ENCODE results near the gene NCBP3.

The NCBP3 gene

GRCh38 chr17:3771140-3771539 lies 74.9 kb downstream of the NCBP3 start:
- no peak for TF ChIP-seq CTCF (IDR thresholded peaks at IDR 0.05; ENCODE audit: low read depth, low read length)
- H3K36me3 ChIP-seq = no peaks in the 10 kb centered on the region
- no peaks in the 10 kb centered on the region for H3K27me3 ChIP-seq (ENCODE audit: insufficient read depth, low read depth, severe bottlenecking)
- H3K9me3 ChIP-seq (ENCODE audit: severe bottlenecking) = no peaks in the 10 kb centered on the region
- peak overlapping the region; percentile 63; the same call in 1 of the 2 replicates for H3K27ac ChIP-seq
- DNase-seq = peak; percentile 80
- peak overlapping the region; percentile 36; the same call in 1 of the 2 replicates for H3K4me3 ChIP-seq (ENCODE audit: low read depth, low read length)

DNA sequence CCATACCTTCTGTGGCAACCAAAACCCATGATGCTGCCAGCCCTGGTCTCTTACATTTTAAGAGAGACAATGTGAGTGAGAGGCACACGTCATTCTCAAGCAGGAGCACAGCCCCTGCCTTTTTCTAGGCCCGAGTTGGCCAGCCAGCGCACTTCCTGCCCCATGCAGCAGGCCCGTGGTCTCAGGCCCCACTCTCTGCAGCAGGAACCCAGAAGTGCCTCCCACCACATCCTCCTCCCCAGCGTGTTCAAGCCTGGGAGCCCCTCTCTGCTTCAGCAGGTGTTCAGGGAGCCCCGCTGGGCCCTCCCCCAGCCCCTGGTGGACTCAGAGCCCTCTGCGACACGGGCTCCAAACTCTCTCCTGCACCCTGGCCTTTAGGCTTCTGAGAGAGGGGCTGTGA lies 75.6 kb downstream of the NCBP3 start:
- DNase-seq = no peak
- Histone ChIP-seq H3K27me3 (ENCODE audit: insufficient read depth, low read depth, severe bottlenecking) (no peaks in the 10 kb centered on the region), H3K27ac (no peak overlapping the region), H3K36me3 (no peaks in the 10 kb centered on the region), H3K9me3 (ENCODE audit: severe bottlenecking) (no peaks in the 10 kb centered on the region), H3K4me3 (ENCODE audit: low read depth, low read length) (no peak overlapping the region)
- no peak for TF ChIP-seq CTCF (IDR thresholded peaks at IDR 0.05; ENCODE audit: low read depth, low read length)

DNA sequence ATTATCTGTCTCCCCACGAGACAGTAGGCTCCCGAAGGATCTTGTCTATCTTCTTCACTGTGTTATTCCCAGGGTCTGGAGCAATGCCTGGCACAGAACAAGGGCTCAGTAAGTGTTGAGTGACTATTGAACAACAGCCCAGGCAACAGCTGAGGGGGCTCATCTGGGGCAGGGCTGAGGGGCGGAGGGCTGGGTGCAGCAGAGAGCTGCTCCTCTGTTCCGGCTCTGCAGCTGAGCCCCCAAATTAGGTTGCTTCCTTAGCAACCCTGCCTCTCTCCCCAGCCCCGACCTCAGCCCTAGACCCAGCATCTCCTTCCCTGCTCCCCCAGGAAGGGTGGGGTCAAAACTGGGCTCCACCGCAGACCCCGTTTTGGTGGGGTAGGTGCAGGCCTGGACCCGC lies 77.3 kb downstream of the NCBP3 start:
- Histone ChIP-seq H3K4me3 (ENCODE audit: low read depth, low read length) (no peak overlapping the region), H3K27me3 (ENCODE audit: insufficient read depth, low read depth, severe bottlenecking) (no peaks in the 10 kb centered on the region), H3K27ac (no peak overlapping the region), H3K36me3 (no peaks in the 10 kb centered on the region), H3K9me3 (ENCODE audit: severe bottlenecking) (no peaks in the 10 kb centered on the region)
- no peak for TF ChIP-seq CTCF (IDR thresholded peaks at IDR 0.05; ENCODE audit: low read depth, low read length)
- no peak for DNase-seq

DNA sequence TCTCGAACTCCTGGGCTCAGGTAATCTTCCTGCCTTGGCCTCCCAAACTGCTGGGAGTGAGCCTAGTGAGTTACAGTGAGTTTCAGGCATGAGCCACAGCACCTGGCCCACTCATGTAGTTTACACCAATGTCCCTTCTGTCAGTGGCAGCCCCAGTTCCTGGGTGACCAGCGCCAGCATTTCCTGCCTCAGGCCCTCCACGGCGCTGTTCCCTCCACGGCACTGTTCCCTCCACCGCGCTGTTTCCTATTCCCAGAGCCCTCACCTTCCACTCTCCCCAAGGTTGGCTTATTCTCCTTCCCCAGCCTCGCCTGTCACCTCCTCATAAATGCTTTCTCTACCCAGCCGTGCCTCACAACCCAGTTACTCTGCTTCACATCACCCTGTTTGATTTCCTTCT lies 77.7 kb downstream of the NCBP3 start:
- no peak for DNase-seq
- no peaks in the 10 kb centered on the region for H3K36me3 ChIP-seq
- no peak overlapping the region for H3K27ac ChIP-seq
- H3K9me3 ChIP-seq (ENCODE audit: severe bottlenecking) = no peaks in the 10 kb centered on the region
- no peak for TF ChIP-seq CTCF (IDR thresholded peaks at IDR 0.05; ENCODE audit: low read depth, low read length)
- no peaks in the 10 kb centered on the region for H3K27me3 ChIP-seq (ENCODE audit: insufficient read depth, low read depth, severe bottlenecking)
- H3K4me3 ChIP-seq (ENCODE audit: low read depth, low read length) = no peak overlapping the region

GRCh38 chr17:3766779-3767178 lies 79.3 kb downstream of the NCBP3 start:
- no peak for DNase-seq
- H3K27ac ChIP-seq = no peak overlapping the region
- no peak for TF ChIP-seq CTCF (IDR thresholded peaks at IDR 0.05; ENCODE audit: low read depth, low read length)
- H3K27me3 ChIP-seq (ENCODE audit: insufficient read depth, low read depth, severe bottlenecking) = no peaks in the 10 kb centered on the region
- no peaks in the 10 kb centered on the region for H3K36me3 ChIP-seq
- H3K4me3 ChIP-seq (ENCODE audit: low read depth, low read length) = no peak overlapping the region
- no peaks in the 10 kb centered on the region for H3K9me3 ChIP-seq (ENCODE audit: severe bottlenecking)

- Histone ChIP-seq H3K4me3 (ENCODE audit: low read depth, low read length) (no peak overlapping the region), H3K36me3 (no peaks in the 10 kb centered on the region), H3K9me3 (ENCODE audit: severe bottlenecking) (no peaks in the 10 kb centered on the region), H3K27ac (no peak overlapping the region), H3K27me3 (ENCODE audit: insufficient read depth, low read depth, severe bottlenecking) (no peaks in the 10 kb centered on the region)
- no peak for TF ChIP-seq CTCF (IDR thresholded peaks at IDR 0.05; ENCODE audit: low read depth, low read length)
- no peak for DNase-seq
Observed at GRCh38 chr17:3765981-3766380, 80.1 kb downstream of the NCBP3 start.

All from WERI-Rb-1 (cell line).